ENCODE results near the gene ZFAND3. TPM values are rescaled to one million over a fixed set of nuclear protein-coding genes. Genes with fewer than 3 reads are reported as not detected.
"Not testable (repeated sequence)": the region's sequence is repeated elsewhere in the genome, so short reads cannot be mapped to it uniquely, and the experiment has no call there.

ZFAND3 gene
- total and polyA plus RNA-seq, 7 donors, result 48.5 to 166 (median 141) TPM

GRCh38 chr6:38117281-38117680 lies 297.8 kb downstream of the ZFAND3 start:
- no peak for DNase-seq
- TF ChIP-seq, protein P1, sequence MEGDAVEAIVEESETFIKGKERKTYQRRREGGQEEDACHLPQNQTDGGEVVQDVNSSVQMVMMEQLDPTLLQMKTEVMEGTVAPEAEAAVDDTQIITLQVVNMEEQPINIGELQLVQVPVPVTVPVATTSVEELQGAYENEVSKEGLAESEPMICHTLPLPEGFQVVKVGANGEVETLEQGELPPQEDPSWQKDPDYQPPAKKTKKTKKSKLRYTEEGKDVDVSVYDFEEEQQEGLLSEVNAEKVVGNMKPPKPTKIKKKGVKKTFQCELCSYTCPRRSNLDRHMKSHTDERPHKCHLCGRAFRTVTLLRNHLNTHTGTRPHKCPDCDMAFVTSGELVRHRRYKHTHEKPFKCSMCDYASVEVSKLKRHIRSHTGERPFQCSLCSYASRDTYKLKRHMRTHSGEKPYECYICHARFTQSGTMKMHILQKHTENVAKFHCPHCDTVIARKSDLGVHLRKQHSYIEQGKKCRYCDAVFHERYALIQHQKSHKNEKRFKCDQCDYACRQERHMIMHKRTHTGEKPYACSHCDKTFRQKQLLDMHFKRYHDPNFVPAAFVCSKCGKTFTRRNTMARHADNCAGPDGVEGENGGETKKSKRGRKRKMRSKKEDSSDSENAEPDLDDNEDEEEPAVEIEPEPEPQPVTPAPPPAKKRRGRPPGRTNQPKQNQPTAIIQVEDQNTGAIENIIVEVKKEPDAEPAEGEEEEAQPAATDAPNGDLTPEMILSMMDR (IDR thresholded peaks at IDR 0.05), result no peak
- WGBS, 3 donors, result 74 to 80% (median 75%) methylated on average over 1 of the region's 1 CpG

DNA sequence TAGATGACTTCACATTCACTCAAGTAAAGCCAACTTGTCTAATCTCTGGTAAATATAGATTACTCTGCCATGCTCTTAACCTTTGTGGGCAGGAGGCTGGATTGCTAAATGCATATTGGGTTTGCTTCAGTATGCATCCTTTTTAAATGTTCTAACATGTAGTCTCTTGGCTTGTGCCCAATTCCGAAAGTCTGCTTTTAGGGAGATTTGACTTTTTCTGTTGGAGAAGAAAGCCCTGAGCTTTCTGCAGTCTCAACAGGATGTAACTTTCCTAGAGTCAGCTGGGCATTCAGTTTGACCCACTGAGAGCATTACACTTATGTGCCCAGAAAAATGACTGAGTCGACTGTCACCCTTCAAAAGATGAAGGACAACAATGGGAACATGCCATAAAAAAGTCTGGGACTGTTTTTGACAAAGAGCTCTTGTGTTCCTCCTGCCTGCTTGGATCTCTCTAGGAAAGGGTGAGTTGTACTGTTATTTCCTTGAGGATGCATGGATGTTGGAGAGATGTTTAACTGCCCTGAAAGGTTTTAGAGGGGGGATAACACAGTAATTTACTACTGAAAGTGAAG lies 299.4 kb downstream of the ZFAND3 start:
- Histone ChIP-seq H3K27me3 (ENCODE audit: insufficient read depth in 3 of 3, low read length in 2 of 3) (no peaks in the 10 kb centered on the region), H3K9me3 (no peaks in the 10 kb centered on the region), H3K4me1 (no peaks in the 10 kb centered on the region), H3K27ac (no peak overlapping the region), H3K4me3 (no peak overlapping the region), H3K36me3 (ENCODE audit: insufficient read depth in 1 of 2, low read depth in 1 of 2) (peaks cover 0 to 37% of the 10 kb centered on the region in 2 donors)
- intact Hi-C loops (cut with DNase I), result no loop called here
- ATAC-seq (no peak), DNase-seq (no peak)
- TF ChIP-seq, protein P1 (IDR thresholded peaks at IDR 0.05), result no peak
- 46 to 56% (median 52%) methylated on average over 2 of the region's 2 CpGs for WGBS, 3 donors

More at GRCh38 chr6:38117281-38117680, 297.8 kb downstream of the ZFAND3 start:
- Histone ChIP-seq H3K4me3 (no peak overlapping the region), H3K27ac (no peak overlapping the region), H3K9me3 (no peaks in the 10 kb centered on the region), H3K36me3 (ENCODE audit: insufficient read depth in 1 of 2, low read depth in 1 of 2) (peaks cover 0 to 37% of the 10 kb centered on the region in 2 donors), H3K27me3 (ENCODE audit: insufficient read depth in 3 of 3, low read length in 2 of 3) (no peaks in the 10 kb centered on the region), H3K4me1 (no peaks in the 10 kb centered on the region)
- intact Hi-C loops (cut with DNase I), result no loop called here
- ATAC-seq, result no peak

DNA sequence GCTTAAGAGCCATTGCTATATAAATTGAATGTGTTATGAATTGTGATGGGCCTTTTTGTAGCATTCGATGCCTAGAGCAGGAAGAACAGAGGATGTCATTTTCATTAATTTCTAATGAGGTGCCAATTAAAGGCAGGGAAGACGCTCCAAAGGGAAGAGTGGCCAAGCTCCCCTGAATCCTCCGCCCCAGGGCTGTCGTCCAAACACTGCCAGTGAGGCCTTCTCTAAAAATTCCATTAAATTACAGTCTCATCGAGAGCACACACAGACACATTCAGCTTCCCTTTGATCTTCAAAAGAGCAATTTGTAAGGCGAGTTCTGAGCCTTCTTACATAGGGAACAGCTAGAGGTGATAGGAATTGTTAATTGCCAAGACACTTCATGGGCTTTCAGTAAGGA lies 300.0 kb downstream of the ZFAND3 start:
- H3K4me1 ChIP-seq, result no peaks in the 10 kb centered on the region
- H3K4me3 ChIP-seq, result no peak overlapping the region
- no peak for DNase-seq
- no peaks in the 10 kb centered on the region for H3K9me3 ChIP-seq
- WGBS, 3 donors, result 70 to 73% (median 71%) methylated on average over 6 of the region's 6 CpGs
- H3K27ac ChIP-seq, result no peak overlapping the region
- intact Hi-C loops (cut with DNase I), result no loop called here
- H3K27me3 ChIP-seq (ENCODE audit: insufficient read depth in 3 of 3, low read length in 2 of 3), result no peaks in the 10 kb centered on the region
- no peak for ATAC-seq
- peaks cover 0 to 37% of the 10 kb centered on the region in 2 donors for H3K36me3 ChIP-seq (ENCODE audit: insufficient read depth in 1 of 2, low read depth in 1 of 2)
- TF ChIP-seq, protein P1 (IDR thresholded peaks at IDR 0.05), result no peak

- intact Hi-C loops (cut with DNase I); H3K27me3 ChIP-seq (ENCODE audit: insufficient read depth in 3 of 3, low read length in 2 of 3); H3K4me3 ChIP-seq; H3K9me3 ChIP-seq; ATAC-seq; H3K27ac ChIP-seq; DNase-seq; H3K4me1 ChIP-seq: not testable (repeated sequence)
- 96 to 98% (median 96%) methylated on average over 38 to 40 of the region's 40 CpGs for WGBS, 3 donors
- H3K36me3 ChIP-seq (ENCODE audit: insufficient read depth in 1 of 2, low read depth in 1 of 2), result peaks cover 0 to 12% of the 10 kb centered on the region in 2 donors
These were observed 304.8 kb downstream of the ZFAND3 start for GRCh38 chr6:38124224-38124926.

GRCh38 chr6:38127284-38127683 lies 307.8 kb downstream of the ZFAND3 start:
- ATAC-seq, result peak; percentile 54 to 83 (median 78)
- Histone ChIP-seq H3K27ac (no peak overlapping the region), H3K4me1 (no peaks in the 10 kb centered on the region), H3K4me3 (no peak overlapping the region), H3K9me3 (no peaks in the 10 kb centered on the region), H3K27me3 (ENCODE audit: insufficient read depth in 3 of 3, low read length in 2 of 3) (no peaks in the 10 kb centered on the region), H3K36me3 (ENCODE audit: insufficient read depth in 1 of 2, low read depth in 1 of 2) (no peaks in the 10 kb centered on the region)
- 72 to 95% (median 83%) methylated on average over 4 of the region's 4 CpGs for WGBS, 3 donors
- TF ChIP-seq, protein P1 (IDR thresholded peaks at IDR 0.05), result no peak
- no peak for DNase-seq
- intact Hi-C loops (cut with DNase I), result no loop called here
